Epithelial cell of esophagus (primary cell): ENCODE data around the gene ACAD11.
A peak's percentile ranks its signal among the peaks of the same experiment; 100 is the strongest.
"Not testable (repeated sequence)": the region's sequence is repeated elsewhere in the genome, so short reads cannot be mapped to it uniquely, and the experiment has no call there.

Source experiments
- DNase-seq: peaks from one replicate; pipeline ENCODE4 v3.0.0; 2010; ENCODE audit warnings: low read depth
- H3K4me3 ChIP-seq: 2 replicates; pipeline ENCODE4 v1.5.1; 2011; ENCODE audit warnings: mild to moderate bottlenecking, low read length, control low read depth
- TF ChIP-seq, protein P1 (sequence below): IDR thresholded peaks from 2 replicates; pipeline ENCODE4 v1.5.1; 2011; ENCODE audit warnings: low read depth, mild to moderate bottlenecking, low read length, control low read depth, inconsistent platforms; ENCODE audit not compliant: insufficient read depth; ENCODE audit errors: missing control alignments

The ACAD11 gene

DNA sequence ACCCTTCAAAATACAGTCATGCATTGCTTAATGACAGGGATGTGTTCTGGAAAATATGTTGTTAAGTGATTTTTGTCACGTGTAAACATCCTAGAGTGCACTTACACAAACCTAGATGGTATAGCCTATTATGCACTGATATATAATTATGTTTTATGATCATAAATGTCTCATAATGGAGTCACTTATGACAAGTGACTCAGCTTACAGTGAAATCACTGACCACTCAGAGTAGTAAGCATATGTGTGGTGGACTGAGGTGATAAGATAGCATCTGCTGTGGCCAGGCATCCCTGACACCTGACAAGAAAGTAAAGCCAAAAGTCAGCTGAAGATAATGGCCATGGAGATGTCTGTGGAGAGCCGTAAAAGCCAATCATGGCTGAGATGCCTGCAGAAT lies 5.4 kb downstream of the ACAD11 start:
- H3K4me3 ChIP-seq: no peak overlapping the region
- DNase-seq: no peak
- TF ChIP-seq, protein P1, sequence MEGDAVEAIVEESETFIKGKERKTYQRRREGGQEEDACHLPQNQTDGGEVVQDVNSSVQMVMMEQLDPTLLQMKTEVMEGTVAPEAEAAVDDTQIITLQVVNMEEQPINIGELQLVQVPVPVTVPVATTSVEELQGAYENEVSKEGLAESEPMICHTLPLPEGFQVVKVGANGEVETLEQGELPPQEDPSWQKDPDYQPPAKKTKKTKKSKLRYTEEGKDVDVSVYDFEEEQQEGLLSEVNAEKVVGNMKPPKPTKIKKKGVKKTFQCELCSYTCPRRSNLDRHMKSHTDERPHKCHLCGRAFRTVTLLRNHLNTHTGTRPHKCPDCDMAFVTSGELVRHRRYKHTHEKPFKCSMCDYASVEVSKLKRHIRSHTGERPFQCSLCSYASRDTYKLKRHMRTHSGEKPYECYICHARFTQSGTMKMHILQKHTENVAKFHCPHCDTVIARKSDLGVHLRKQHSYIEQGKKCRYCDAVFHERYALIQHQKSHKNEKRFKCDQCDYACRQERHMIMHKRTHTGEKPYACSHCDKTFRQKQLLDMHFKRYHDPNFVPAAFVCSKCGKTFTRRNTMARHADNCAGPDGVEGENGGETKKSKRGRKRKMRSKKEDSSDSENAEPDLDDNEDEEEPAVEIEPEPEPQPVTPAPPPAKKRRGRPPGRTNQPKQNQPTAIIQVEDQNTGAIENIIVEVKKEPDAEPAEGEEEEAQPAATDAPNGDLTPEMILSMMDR: no peak

DNA sequence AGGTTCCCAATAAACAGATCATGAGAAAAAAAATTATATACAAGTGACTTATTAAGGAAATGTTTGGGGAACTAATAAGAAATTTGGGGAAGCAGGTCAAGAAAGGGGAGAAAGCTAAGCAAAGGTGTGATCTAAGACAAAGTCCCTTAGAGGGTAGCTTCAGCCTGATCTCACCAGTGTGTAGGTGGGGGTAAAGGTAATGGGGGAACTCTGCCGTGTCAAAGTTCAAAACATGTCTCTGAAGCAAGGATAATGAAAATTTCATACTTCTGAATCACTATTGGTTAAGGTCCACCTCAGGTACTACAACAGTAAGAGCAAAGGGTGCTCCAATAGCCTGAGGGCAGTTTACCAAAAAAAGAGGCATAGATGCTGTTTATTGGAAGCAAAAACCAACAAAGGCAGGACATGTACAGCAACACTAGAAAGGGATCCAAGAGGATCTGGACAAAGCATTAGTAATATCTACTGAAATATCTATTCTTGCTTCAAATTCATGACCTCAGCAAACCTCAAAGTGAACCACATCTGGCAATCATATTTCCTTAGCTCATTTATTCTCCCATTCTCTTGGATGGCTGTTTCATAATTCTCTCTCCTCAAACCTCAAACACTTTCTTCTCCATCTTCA lies 6.9 kb downstream of the ACAD11 start:
- DNase-seq: no peak
- TF ChIP-seq, protein P1: no peak
- H3K4me3 ChIP-seq: no peak overlapping the region

DNA sequence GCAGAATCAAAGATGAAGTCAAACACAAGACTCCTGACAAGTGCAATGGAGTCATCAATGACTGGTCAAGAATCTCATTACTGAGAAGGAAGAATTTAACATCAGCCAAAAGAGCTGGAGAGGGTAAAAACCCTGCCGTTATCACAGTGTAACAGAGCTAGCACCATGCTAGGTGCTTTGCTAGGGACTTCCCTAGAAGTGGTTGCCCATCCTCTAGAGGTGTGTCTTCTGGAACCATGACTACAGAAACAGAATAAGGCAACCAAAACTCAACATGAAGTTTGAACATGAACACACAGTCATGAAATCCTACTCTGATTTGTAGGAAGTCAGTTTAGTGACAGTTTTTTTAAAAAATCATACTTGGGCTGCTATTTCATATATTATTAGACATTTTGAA lies 9.5 kb downstream of the ACAD11 start:
- no peak overlapping the region for H3K4me3 ChIP-seq
- TF ChIP-seq, protein P1: no peak
- no peak for DNase-seq

DNA sequence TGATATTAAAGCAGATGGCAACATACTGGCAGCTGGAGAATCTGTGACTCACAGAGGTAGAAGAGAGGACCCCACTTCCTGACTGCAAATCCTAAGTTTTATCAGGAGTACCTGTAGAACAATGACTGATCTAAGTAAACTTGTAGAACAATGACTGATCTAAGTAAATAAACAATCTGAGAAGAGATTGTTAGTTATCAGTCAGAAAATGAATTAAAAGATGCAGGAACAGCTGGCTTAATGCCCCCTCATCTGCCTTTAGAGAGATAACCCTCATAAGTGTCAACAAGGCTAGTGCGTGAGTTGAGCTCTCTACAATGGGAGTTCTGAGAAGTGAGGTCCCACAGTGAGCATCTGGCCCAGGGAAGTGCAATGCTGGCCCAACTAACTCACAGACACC lies 14.6 kb downstream of the ACAD11 start:
- TF ChIP-seq, protein P1: no peak
- peak; percentile 28 for DNase-seq
- no peak overlapping the region for H3K4me3 ChIP-seq

DNA sequence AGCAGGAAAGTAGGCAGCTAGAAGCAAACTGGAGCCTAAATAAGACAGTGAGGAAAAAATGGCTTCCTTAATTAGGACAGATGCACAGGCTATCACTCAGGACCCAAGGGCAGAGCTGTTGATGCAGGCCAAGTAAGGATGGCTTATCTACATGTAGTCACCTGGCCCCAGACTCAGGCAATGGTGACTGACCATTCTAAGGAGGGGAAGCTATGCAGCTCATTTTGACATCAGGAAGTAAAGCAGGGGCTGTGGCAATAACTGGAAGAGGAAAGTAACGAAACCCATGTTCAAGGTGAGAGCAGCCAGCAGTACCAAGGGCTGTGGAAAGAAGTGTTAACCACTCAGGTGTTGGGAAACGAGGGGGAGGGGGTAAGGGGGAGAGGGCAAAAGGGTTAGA lies 16.2 kb downstream of the ACAD11 start:
- no peak overlapping the region for H3K4me3 ChIP-seq
- DNase-seq: no peak
- TF ChIP-seq, protein P1: no peak

DNA sequence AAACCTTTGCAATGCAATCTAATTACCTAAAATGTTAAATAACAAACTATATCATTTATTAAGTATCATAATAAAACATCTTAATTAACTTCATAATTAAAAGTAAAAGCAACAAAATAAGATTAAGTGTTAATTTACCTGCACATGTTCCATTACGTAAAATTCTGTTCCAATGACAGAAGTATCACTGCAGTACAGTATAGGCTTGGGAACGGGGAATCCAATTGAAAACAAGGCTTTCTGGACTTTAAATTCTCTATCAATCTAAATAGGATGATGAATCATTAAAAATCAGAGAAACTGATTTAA lies 17.1 kb downstream of the ACAD11 start:
- TF ChIP-seq, protein P1: no peak
- H3K4me3 ChIP-seq: no peak overlapping the region
- no peak for DNase-seq

DNA sequence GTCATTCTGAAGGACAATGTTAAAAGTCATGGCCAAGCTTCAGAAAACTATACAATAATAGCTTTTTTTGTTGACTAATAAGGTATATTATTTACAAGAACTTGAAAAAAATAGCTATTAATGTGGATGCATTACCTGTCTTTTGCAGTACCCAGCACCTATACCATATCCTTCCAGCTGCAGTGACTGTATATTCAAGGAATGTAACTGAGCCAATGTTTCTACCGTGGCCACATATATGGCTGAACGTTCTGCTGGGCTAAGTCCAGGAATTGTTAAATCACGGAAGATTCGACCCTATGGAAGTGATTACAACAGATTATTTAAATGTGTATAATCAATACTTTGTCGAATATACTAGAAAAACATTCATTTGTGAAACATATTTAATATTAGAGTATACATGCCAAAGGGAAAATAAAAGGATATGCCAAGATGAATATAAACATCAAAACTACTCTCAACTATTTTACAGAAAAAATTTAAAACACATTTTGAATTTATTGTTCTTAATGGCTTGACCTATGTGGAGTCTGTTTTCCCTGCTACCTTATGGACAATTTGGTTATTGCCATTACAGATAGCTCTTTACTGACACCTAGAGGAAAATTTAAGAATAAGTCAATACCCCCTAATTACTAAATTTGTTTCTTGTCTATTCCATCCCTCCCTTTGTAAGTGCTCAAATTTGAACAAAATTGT lies 17.6 kb downstream of the ACAD11 start:
- H3K4me3 ChIP-seq: no peak overlapping the region
- peak; percentile 68 for DNase-seq
- TF ChIP-seq, protein P1: peak; percentile 57

DNA sequence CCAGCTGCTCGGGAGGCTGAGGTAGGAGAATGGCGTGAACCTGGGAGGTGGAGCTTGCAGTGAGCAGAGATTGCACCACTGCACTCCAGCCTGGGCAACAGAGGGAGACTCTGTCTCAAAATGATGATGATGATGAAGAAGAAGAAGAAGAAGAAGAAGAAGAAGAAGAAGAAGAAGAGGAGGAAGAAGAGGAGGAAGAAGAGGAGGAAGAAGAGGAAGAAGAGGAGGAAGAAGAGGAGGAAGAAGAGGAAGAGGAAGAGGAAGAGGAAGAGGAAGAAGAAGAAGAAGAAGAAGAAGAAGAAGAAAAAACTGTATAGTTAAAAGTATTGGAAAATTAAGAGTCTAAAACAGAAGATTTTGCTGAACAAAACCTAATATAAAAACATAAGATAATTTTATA lies 18.2 kb downstream of the ACAD11 start:
- H3K4me3 ChIP-seq, DNase-seq: not testable (repeated sequence)
